Brain microvascular endothelial cell (primary cell): ENCODE measurements around the gene SLC39A12.

Source experiments
- DNase-seq: peaks from one replicate; pipeline ENCODE4 v3.0.0-alpha.2; 2020
- H3K27ac ChIP-seq: fragments of 250-450 bp; sonication (Bioruptor Pico); 2 replicates; pipeline ENCODE4 v1.5.1; 2020; ENCODE audit warnings: mild to moderate bottlenecking, moderate library complexity
- H3K27me3 ChIP-seq: fragments of 250-450 bp; sonication (Bioruptor Pico); replicated peaks from 2 replicates; pipeline ENCODE4 v1.5.1; 2020; ENCODE audit warnings: mild to moderate bottlenecking
- H3K36me3 ChIP-seq: fragments of 250-450 bp; sonication (Bioruptor Pico); replicated peaks from 2 replicates; pipeline ENCODE4 v1.5.1; 2020; ENCODE audit warnings: mild to moderate bottlenecking
- H3K4me3 ChIP-seq: 2 replicates; pipeline ENCODE4 v1.5.1; 2011; ENCODE audit warnings: low read depth, mild to moderate bottlenecking, control low read depth, low read length, moderate library complexity
- CTCF ChIP-seq: IDR thresholded peaks from 2 replicates; pipeline ENCODE4 v1.5.1; 2011; ENCODE audit warnings: low read depth, mild to moderate bottlenecking, moderate library complexity, low read length, control low read depth, inconsistent platforms; ENCODE audit errors: missing control alignments
- in situ Hi-C: cut with HindIII; loops from 2 replicates; pipeline ENCODE4 v1.10.0; 2017; ENCODE audit warnings: low sequenced_read_pairs, low pct_ligation_motif_present

The SLC39A12 gene

DNA sequence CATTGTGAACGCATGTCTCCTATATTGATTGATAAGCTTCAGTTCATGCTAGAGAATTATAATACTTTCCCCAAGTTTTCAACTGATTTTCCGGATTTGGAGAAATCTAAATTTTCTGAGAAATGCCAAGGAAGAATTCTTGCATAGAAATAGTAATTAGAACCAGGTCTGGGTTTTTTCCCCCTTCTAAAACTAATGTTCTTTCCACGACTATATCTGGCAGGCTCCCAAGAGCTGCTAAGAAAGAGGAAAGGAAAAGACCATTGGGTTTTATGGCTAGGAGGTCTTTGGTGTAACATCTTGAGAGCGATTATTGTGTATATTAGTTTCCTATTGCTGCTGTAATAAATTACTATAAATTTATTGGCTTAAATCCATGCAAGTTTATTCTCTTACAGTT is 116.7 kb downstream of the SLC39A12 start:
- TF ChIP-seq CTCF, result no peak
- H3K36me3 ChIP-seq, result no peaks in the 10 kb centered on the region
- no peak overlapping the region for H3K27ac ChIP-seq
- no peak for DNase-seq
- in situ Hi-C loops, result no loop called here
- no peak overlapping the region for H3K4me3 ChIP-seq
- H3K27me3 ChIP-seq, result no peaks in the 10 kb centered on the region

GRCh38 chr10:18071591-18071990 is 119.9 kb downstream of the SLC39A12 start:
- no peak for DNase-seq
- Histone ChIP-seq H3K4me3 (no peak overlapping the region), H3K27ac (no peak overlapping the region), H3K27me3 (no peaks in the 10 kb centered on the region), H3K36me3 (no peaks in the 10 kb centered on the region)
- in situ Hi-C loops, result no loop called here
- no peak for TF ChIP-seq CTCF

DNA sequence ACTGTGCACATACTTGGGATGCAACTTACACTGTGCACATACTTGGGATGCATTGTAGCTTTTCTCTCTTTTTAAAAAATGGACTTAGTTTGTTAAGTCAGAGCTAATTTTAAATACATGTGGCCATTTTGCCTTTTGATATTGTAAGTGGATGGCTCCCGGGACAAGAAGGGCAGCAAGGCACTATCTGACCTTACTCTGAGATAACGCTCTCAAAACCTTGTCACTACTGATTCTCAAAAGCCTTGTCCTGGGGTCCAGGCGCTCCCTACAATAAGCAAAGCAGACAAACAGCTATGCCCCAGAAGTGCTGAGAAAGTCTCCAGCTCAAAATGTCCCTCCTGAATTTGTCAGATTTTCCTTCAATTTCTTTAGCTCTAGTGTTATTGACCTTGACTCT is 121.6 kb downstream of the SLC39A12 start:
- no peak overlapping the region for H3K27ac ChIP-seq
- no peaks in the 10 kb centered on the region for H3K36me3 ChIP-seq
- in situ Hi-C loops, result no loop called here
- no peak for DNase-seq
- no peak overlapping the region for H3K4me3 ChIP-seq
- TF ChIP-seq CTCF, result no peak
- no peaks in the 10 kb centered on the region for H3K27me3 ChIP-seq

DNA sequence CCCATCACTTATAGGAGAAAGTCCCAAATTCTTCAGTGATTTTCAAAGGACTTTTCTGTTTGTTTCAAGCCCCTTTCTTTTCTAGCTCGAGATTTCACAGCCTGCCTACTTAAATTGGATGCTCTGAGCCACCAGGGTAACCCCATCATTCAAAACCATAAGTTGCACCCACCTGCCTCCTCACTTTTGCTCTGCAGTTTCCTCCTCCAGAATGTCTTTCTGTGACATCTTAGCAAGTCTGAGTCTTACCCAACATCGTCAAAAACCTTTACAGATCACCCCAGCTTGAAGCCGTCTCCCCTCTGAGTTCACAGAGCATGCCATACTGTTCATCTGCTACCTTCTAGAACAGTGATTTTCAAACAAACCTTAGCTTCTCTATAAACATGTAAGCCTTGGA is 124.2 kb downstream of the SLC39A12 start:
- TF ChIP-seq CTCF, result no peak
- Histone ChIP-seq H3K27ac (no peak overlapping the region), H3K27me3 (no peaks in the 10 kb centered on the region), H3K36me3 (no peaks in the 10 kb centered on the region), H3K4me3 (no peak overlapping the region)
- in situ Hi-C loops, result no loop called here
- DNase-seq, result no peak

- in situ Hi-C loops, result no loop called here
- Histone ChIP-seq H3K36me3 (no peaks in the 10 kb centered on the region), H3K27ac (no peak overlapping the region), H3K4me3 (no peak overlapping the region), H3K27me3 (no peaks in the 10 kb centered on the region)
- no peak for DNase-seq
- no peak for TF ChIP-seq CTCF
Measured at GRCh38 chr10:18079665-18080295, 128.1 kb downstream of the SLC39A12 start.

GRCh38 chr10:18082381-18082780 is 130.7 kb downstream of the SLC39A12 start:
- in situ Hi-C loops, result no loop called here

More at GRCh38 chr10:18082381-18082780, 130.7 kb downstream of the SLC39A12 start:
- TF ChIP-seq CTCF, result no peak
- no peaks in the 10 kb centered on the region for H3K27me3 ChIP-seq
- H3K27ac ChIP-seq, result no peak overlapping the region
- no peak overlapping the region for H3K4me3 ChIP-seq
- DNase-seq, result no peak
- no peaks in the 10 kb centered on the region for H3K36me3 ChIP-seq
